ENCODE data around the gene NDUFS1. TPM values are rescaled to one million over a fixed set of nuclear protein-coding genes. Genes with fewer than 3 reads are reported as not detected.
"Not testable (repeated sequence)": the region's sequence is repeated elsewhere in the genome, so short reads cannot be mapped to it uniquely, and the experiment has no call there.

Gene NDUFS1
- total RNA-seq, 1 experiment from 2014 or later, result 106 TPM

DNA sequence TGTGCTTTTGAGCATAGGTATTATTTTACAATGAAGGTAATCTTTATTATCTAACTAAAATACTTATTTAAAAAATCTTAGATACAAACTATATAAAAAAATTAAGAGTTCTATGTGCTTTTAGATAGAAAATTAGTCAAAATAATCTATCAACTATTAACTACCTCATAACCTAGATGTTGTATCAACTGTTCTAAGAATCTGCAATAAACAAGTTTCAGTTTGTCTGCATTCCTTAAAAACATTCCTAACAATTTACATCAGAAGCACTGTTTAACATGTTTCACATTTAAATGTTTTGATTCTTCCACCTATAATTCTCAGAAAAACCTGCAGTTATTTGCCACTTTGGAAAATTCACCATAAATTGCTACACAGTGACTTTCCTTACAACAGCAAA lies 33.3 kb downstream of the NDUFS1 start:
- intact Hi-C loops (cut with micrococcal nuclease; ENCODE audit: unreplicated experiment) (no loop called here), in situ Hi-C loops (cut with HindIII; ENCODE audit: low pct_unique_long_range_greater_than_20kb, low sequenced_read_pairs) (no loop called here)
- Histone ChIP-seq H3K36me3 (ENCODE audit: control insufficient read depth, insufficient read depth, low read length) (peaks cover 41% of the 10 kb centered on the region), H3K27me3 (ENCODE audit: control insufficient read depth, insufficient read depth, low read length) (no peaks in the 10 kb centered on the region), H3K9me3 (ENCODE audit: control insufficient read depth, insufficient read depth, low read depth, low read length) (no peaks in the 10 kb centered on the region), H3K27ac (ENCODE audit: low read length) (no peak overlapping the region), H3K4me3 (ENCODE audit: low read depth in 2 of 2, low read length in 2 of 2) (no peak overlapping the region), H3K4me1 (ENCODE audit: control insufficient read depth, insufficient read depth, low read length) (no peaks in the 10 kb centered on the region)
- TSS peak; percentile 12 for BruUV-seq (replicated peaks)
- CTCF ChIA-PET, result interaction anchor here (0.6 kb wide), 1 partner anchor 34 kb away, joined by 4 read pairs; the partner anchor contains the start of genes EEF1B2 and NDUFS1
- no peak for DNase-seq (ENCODE audit: low read depth, low spot score)
- POLR2A ChIA-PET, result no interaction called here
- TF ChIP-seq POLR2AphosphoS5 (IDR thresholded peaks at IDR 0.05; ENCODE audit: low read depth, low read length) (no peak), TCF7L2 (IDR thresholded peaks at IDR 0.05; ENCODE audit: low read depth, low read length) (no peak), SIN3A (IDR thresholded peaks at IDR 0.05; ENCODE audit: borderline replicate concordance, insufficient read depth, low read depth, low read length) (no peak)
- TF ChIP-seq, protein P1, sequence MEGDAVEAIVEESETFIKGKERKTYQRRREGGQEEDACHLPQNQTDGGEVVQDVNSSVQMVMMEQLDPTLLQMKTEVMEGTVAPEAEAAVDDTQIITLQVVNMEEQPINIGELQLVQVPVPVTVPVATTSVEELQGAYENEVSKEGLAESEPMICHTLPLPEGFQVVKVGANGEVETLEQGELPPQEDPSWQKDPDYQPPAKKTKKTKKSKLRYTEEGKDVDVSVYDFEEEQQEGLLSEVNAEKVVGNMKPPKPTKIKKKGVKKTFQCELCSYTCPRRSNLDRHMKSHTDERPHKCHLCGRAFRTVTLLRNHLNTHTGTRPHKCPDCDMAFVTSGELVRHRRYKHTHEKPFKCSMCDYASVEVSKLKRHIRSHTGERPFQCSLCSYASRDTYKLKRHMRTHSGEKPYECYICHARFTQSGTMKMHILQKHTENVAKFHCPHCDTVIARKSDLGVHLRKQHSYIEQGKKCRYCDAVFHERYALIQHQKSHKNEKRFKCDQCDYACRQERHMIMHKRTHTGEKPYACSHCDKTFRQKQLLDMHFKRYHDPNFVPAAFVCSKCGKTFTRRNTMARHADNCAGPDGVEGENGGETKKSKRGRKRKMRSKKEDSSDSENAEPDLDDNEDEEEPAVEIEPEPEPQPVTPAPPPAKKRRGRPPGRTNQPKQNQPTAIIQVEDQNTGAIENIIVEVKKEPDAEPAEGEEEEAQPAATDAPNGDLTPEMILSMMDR (IDR thresholded peaks at IDR 0.05), result no peak
- no peak for ATAC-seq

DNA sequence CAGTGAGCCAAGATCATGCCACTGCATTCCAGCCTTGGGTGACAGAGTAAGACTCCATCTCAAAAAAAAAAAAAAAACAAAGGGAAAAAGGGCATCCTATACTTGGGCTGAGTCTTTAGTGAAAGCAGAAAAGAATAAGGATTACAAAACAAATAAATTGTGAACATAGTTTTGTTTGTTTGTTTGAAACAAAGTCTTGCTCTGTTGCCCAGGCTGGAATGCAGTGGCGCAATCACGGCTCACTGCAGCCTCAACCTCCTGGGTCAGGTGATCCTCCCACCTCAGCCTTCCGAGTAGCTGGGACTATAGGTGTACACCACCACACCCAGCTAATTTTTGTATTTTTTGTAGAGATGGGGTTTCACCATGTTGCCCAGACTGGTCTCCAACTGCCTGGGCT lies 36.7 kb downstream of the NDUFS1 start:
- BruUV-seq (replicated peaks); ATAC-seq; H3K4me3 ChIP-seq (ENCODE audit: low read depth in 2 of 2, low read length in 2 of 2); DNase-seq (ENCODE audit: low read depth, low spot score); intact Hi-C loops (cut with micrococcal nuclease; ENCODE audit: unreplicated experiment); CTCF ChIA-PET; in situ Hi-C loops (cut with HindIII; ENCODE audit: low pct_unique_long_range_greater_than_20kb, low sequenced_read_pairs); H3K27me3 ChIP-seq (ENCODE audit: control insufficient read depth, insufficient read depth, low read length); H3K4me1 ChIP-seq (ENCODE audit: control insufficient read depth, insufficient read depth, low read length); H3K9me3 ChIP-seq (ENCODE audit: control insufficient read depth, insufficient read depth, low read depth, low read length); H3K27ac ChIP-seq (ENCODE audit: low read length): not testable (repeated sequence)
- peaks cover 35% of the 10 kb centered on the region for H3K36me3 ChIP-seq (ENCODE audit: control insufficient read depth, insufficient read depth, low read length)
- POLR2A ChIA-PET, result interaction anchor here (0.7 kb wide), 1 partner anchor 16 kb away, joined by 12 read pairs; no protein-coding TSS in a partner anchor

DNA sequence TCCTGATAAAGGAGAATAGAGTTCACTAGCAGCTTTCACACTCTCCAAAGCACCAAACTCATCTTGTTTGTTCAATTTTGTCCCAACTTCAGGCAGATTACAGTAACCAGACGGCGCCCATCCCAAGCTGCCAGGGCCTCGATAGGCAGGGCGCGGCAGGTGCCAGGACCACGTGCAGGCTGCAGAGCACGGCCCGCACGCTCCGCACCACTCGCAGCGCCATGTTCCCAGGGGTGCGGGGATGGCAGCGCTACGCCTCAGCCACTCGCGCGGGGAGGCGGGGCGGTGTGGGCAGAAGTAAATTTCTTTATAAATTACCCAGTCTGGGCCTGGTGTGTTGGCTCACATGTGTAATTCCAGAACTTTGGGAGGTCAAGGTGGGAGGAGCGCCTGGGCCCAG lies 43.0 kb downstream of the NDUFS1 start:
- intact Hi-C loops (cut with micrococcal nuclease; ENCODE audit: unreplicated experiment) (no loop called here), in situ Hi-C loops (cut with HindIII; ENCODE audit: low pct_unique_long_range_greater_than_20kb, low sequenced_read_pairs) (no loop called here)
- DNase-seq (ENCODE audit: low read depth, low spot score) (no peak), ATAC-seq (no peak)
- Histone ChIP-seq H3K27ac (ENCODE audit: low read length) (no peak overlapping the region), H3K4me3 (ENCODE audit: low read depth in 2 of 2, low read length in 2 of 2) (no peak overlapping the region), H3K4me1 (ENCODE audit: control insufficient read depth, insufficient read depth, low read length) (no peaks in the 10 kb centered on the region), H3K36me3 (ENCODE audit: control insufficient read depth, insufficient read depth, low read length) (peaks cover 4% of the 10 kb centered on the region; the same call in 1 of the 2 replicates), H3K27me3 (ENCODE audit: control insufficient read depth, insufficient read depth, low read length) (no peaks in the 10 kb centered on the region), H3K9me3 (ENCODE audit: control insufficient read depth, insufficient read depth, low read depth, low read length) (no peaks in the 10 kb centered on the region)
- ChIA-PET POLR2A (no interaction called here), CTCF (no interaction called here)
- no TSS peak for BruUV-seq (replicated peaks)
- TF ChIP-seq POLR2AphosphoS5 (IDR thresholded peaks at IDR 0.05; ENCODE audit: low read depth, low read length) (no peak), TCF7L2 (IDR thresholded peaks at IDR 0.05; ENCODE audit: low read depth, low read length) (no peak), SIN3A (IDR thresholded peaks at IDR 0.05; ENCODE audit: borderline replicate concordance, insufficient read depth, low read depth, low read length) (no peak)
- TF ChIP-seq, protein P1 (IDR thresholded peaks at IDR 0.05), result no peak
- TF ChIP-seq, protein P2, sequence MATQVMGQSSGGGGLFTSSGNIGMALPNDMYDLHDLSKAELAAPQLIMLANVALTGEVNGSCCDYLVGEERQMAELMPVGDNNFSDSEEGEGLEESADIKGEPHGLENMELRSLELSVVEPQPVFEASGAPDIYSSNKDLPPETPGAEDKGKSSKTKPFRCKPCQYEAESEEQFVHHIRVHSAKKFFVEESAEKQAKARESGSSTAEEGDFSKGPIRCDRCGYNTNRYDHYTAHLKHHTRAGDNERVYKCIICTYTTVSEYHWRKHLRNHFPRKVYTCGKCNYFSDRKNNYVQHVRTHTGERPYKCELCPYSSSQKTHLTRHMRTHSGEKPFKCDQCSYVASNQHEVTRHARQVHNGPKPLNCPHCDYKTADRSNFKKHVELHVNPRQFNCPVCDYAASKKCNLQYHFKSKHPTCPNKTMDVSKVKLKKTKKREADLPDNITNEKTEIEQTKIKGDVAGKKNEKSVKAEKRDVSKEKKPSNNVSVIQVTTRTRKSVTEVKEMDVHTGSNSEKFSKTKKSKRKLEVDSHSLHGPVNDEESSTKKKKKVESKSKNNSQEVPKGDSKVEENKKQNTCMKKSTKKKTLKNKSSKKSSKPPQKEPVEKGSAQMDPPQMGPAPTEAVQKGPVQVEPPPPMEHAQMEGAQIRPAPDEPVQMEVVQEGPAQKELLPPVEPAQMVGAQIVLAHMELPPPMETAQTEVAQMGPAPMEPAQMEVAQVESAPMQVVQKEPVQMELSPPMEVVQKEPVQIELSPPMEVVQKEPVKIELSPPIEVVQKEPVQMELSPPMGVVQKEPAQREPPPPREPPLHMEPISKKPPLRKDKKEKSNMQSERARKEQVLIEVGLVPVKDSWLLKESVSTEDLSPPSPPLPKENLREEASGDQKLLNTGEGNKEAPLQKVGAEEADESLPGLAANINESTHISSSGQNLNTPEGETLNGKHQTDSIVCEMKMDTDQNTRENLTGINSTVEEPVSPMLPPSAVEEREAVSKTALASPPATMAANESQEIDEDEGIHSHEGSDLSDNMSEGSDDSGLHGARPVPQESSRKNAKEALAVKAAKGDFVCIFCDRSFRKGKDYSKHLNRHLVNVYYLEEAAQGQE (IDR thresholded peaks at IDR 0.05; ENCODE audit: insufficient read depth in 1 of 2, low read depth in 2 of 2, low read length in 1 of 2), result no peak

All from Panc1 (cell line).